Measurements from ENCODE around the gene ABLIM1.

ABLIM1 gene

GRCh38 chr10:114515298-114515914 lies 142.7 kb downstream of the ABLIM1 start:
- no peak for TF ChIP-seq CTCF (IDR thresholded peaks at IDR 0.05)
- Histone ChIP-seq H3K9me3 (no peaks in the 10 kb centered on the region), H3K4me1 (peaks cover 0 to 15% (median 4%) of the 10 kb centered on the region in 4 donors)

GRCh38 chr10:114513381-114513792 lies 144.7 kb downstream of the ABLIM1 start:
- TF ChIP-seq CTCF (IDR thresholded peaks at IDR 0.05): no peak
- no peak overlapping the region for H3K4me3 ChIP-seq
- no peak for DNase-seq
- H3K36me3 ChIP-seq: no peaks in the 10 kb centered on the region
- no peak overlapping the region for H3K27ac ChIP-seq
- H3K9me3 ChIP-seq: no peaks in the 10 kb centered on the region
- intact Hi-C loops (cut with DNase I; ENCODE audit: low total_unique reads): no loop called here
- no peaks in the 10 kb centered on the region for H3K27me3 ChIP-seq
- no peaks in the 10 kb centered on the region for H3K4me1 ChIP-seq

More at GRCh38 chr10:114515298-114515914, 142.7 kb downstream of the ABLIM1 start:
- intact Hi-C loops (cut with DNase I; ENCODE audit: low total_unique reads): no loop called here
- no peaks in the 10 kb centered on the region for H3K36me3 ChIP-seq
- no peaks in the 10 kb centered on the region for H3K27me3 ChIP-seq
- no peak for DNase-seq
- no peak overlapping the region for H3K27ac ChIP-seq
- H3K4me3 ChIP-seq: no peak overlapping the region

- Histone ChIP-seq H3K27me3 (no peaks in the 10 kb centered on the region), H3K27ac (no peak overlapping the region), H3K9me3 (no peaks in the 10 kb centered on the region), H3K36me3 (no peaks in the 10 kb centered on the region), H3K4me1 (peaks cover 0 to 15% (median 1%) of the 10 kb centered on the region in 4 donors), H3K4me3 (no peak overlapping the region)
- no peak for DNase-seq
- TF ChIP-seq CTCF (IDR thresholded peaks at IDR 0.05): no peak
- intact Hi-C loops (cut with DNase I; ENCODE audit: low total_unique reads): no loop called here
These were observed 146.2 kb downstream of the ABLIM1 start for GRCh38 chr10:114511881-114512280.

GRCh38 chr10:114508376-114508775 lies 149.7 kb downstream of the ABLIM1 start:
- Histone ChIP-seq H3K4me3 (no peak overlapping the region), H3K36me3 (no peaks in the 10 kb centered on the region), H3K27me3 (no peaks in the 10 kb centered on the region), H3K27ac (no peak overlapping the region), H3K9me3 (no peaks in the 10 kb centered on the region), H3K4me1 (peaks cover 0 to 30% (median 7%) of the 10 kb centered on the region in 4 donors)
- intact Hi-C loops (cut with DNase I; ENCODE audit: low total_unique reads): loop anchor here (10.0 kb wide), 1 partner anchor 1416 kb away; no protein-coding TSS in a partner anchor
- peak in 1 of 2 donors; percentile 37 for DNase-seq
- TF ChIP-seq CTCF (IDR thresholded peaks at IDR 0.05): no peak

GRCh38 chr10:114507449-114507848 lies 150.6 kb downstream of the ABLIM1 start:
- peaks cover 0 to 30% (median 7%) of the 10 kb centered on the region in 4 donors for H3K4me1 ChIP-seq

More at GRCh38 chr10:114507449-114507848, 150.6 kb downstream of the ABLIM1 start:
- Histone ChIP-seq H3K36me3 (no peaks in the 10 kb centered on the region), H3K4me3 (no peak overlapping the region), H3K27ac (no peak overlapping the region), H3K27me3 (no peaks in the 10 kb centered on the region), H3K9me3 (no peaks in the 10 kb centered on the region)
- intact Hi-C loops (cut with DNase I; ENCODE audit: low total_unique reads): loop anchor here (10.0 kb wide), 1 partner anchor 1417 kb away; no protein-coding TSS in a partner anchor
- no peak for DNase-seq
- no peak for TF ChIP-seq CTCF (IDR thresholded peaks at IDR 0.05)

Measured in tibial artery (tissue), 4 donors.